ENCODE results near the gene P3H4. TPM values are rescaled to one million over a fixed set of nuclear protein-coding genes. Genes with fewer than 3 reads are reported as not detected.

P3H4 gene
- total and polyA plus RNA-seq, 2 donors (not counting 3 experiments of a cell fraction or from before 2014, with no cell fraction given), result 39.2 to 58.3 TPM

- dilution Hi-C loops (cut with MboI; ENCODE audit: extremely low pct_ligation_motif_present, low sequenced_read_pairs) (no loop called here), intact Hi-C loops (cut with micrococcal nuclease) (no loop called here)
- Histone ChIP-seq H3K9me3 (replicated peaks; ENCODE audit: control insufficient read depth, insufficient read depth, low read length) (no peaks in the 10 kb centered on the region), H3K9me1 (replicated peaks; ENCODE audit: control insufficient read depth, extremely low read depth, insufficient read depth, low read length) (no peaks in the 10 kb centered on the region), H3K4me2 (ENCODE audit: insufficient read depth, low read length) (peak overlapping the region; percentile 87), H3K79me2 (ENCODE audit: control insufficient read depth, insufficient read depth, low read length) (peaks cover 3% of the 10 kb centered on the region), H3K36me3 (ENCODE audit: control insufficient read depth in 2 of 2, extremely low read depth in 1 of 2, insufficient read depth in 2 of 2, low read length in 2 of 2) (peaks cover 0 to 5% of the 10 kb centered on the region in 2 experiments), H3K4me3 (replicated peaks in 1 of 3; ENCODE audit: insufficient read depth in 1 of 3, low read depth in 1 of 3, low read length in 3 of 3) (peak overlapping the region; percentile 62 to 80 (median 71)), H3K27ac (ENCODE audit: insufficient read depth, low read depth, low read length) (no peak overlapping the region), H3K27me3 (ENCODE audit: control insufficient read depth in 2 of 2, insufficient read depth in 2 of 2, low read length in 2 of 2) (no peaks in the 10 kb centered on the region), H4K20me1 (replicated peaks; ENCODE audit: control insufficient read depth, extremely low read depth, insufficient read depth, low read length) (no peaks in the 10 kb centered on the region), H2AFZ (ENCODE audit: low read depth, low read length) (peak overlapping the region; percentile 100), H3K4me1 (ENCODE audit: control insufficient read depth, extremely low read depth, insufficient read depth, low read length) (peaks cover 5% of the 10 kb centered on the region), H3K9ac (replicated peaks; ENCODE audit: extremely low read depth, insufficient read depth, low read length) (peak overlapping the region; percentile 34)
- TF ChIP-seq CTCF (IDR thresholded peaks at IDR 0.05; ENCODE audit: extremely low read depth in 1 of 2, insufficient read depth in 1 of 2, low read depth in 1 of 2, low read length in 2 of 2) (no peak), JUN (IDR thresholded peaks at IDR 0.05; ENCODE audit: borderline replicate concordance, insufficient read depth, insufficient read length, low read depth) (no peak), GATA2 (IDR thresholded peaks at IDR 0.05; ENCODE audit: insufficient read depth, insufficient read length, low read depth, low read length) (no peak), EZH2 (IDR thresholded peaks at IDR 0.05; ENCODE audit: borderline replicate concordance, low read depth, low read length, severe bottlenecking) (no peak), POLR2A (IDR thresholded peaks at IDR 0.05; ENCODE audit: low read depth, low read length) (no peak), MYC (IDR thresholded peaks at IDR 0.05; ENCODE audit: low read depth, low read length) (no peak), FOS (IDR thresholded peaks at IDR 0.05; ENCODE audit: borderline replicate concordance, insufficient read depth, low read length) (no peak), POLR2AphosphoS5 (IDR thresholded peaks at IDR 0.05; ENCODE audit: insufficient read depth, low read depth, low read length) (no peak)
- TF ChIP-seq, protein P1, sequence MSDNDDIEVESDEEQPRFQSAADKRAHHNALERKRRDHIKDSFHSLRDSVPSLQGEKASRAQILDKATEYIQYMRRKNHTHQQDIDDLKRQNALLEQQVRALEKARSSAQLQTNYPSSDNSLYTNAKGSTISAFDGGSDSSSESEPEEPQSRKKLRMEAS (IDR thresholded peaks at IDR 0.05; ENCODE audit: insufficient read depth, insufficient read length), result no peak
- no TSS peak for BruUV-seq (replicated peaks)
- FAIRE-seq (peak; percentile 59), DNase-seq (ENCODE audit: low read depth, low spot score) (no peak)
- ChIA-PET CTCF (no interaction called here), POLR2A (interaction anchor here (0.7 kb wide), 1 partner anchor 114 kb away, joined by 3 read pairs; no protein-coding TSS in a partner anchor)
Observed at GRCh38 chr17:41836550-41837196, 24.9 kb upstream of the P3H4 start.

Measured in endothelial cell of umbilical vein (primary cell).